ENCODE results near the gene DIAPH2. TPM values are rescaled to one million over a fixed set of nuclear protein-coding genes. Genes with fewer than 3 reads are reported as not detected.

Gene DIAPH2
- total and polyA plus RNA-seq, 2 of the 13 experiments (the other 11 are each of a cell fraction or from before 2014, with no cell fraction given) = 2.1 to 8.5 TPM

- TF ChIP-seq CEBPG (CRISPR knock-in tag; IDR thresholded peaks at IDR 0.05) (peak; percentile 27; the same call in 1 of the 2 replicates), CCAR2 (optimal IDR thresholded peaks at IDR 0.05; ENCODE audit: low read depth, low read length) (no peak), ONECUT2 (CRISPR knock-in tag; IDR thresholded peaks at IDR 0.05) (peak; percentile 65), ASH2L (IDR thresholded peaks at IDR 0.05; ENCODE audit: insufficient read length, low read depth, low read length) (peak; percentile 13), CEBPB (IDR thresholded peaks at IDR 0.05; ENCODE audit: borderline replicate concordance, low read depth, low read length) (0 out of 2 replicates have a peak, but pooled peaks have one; percentile 23), ZFP90 (CRISPR knock-in tag; IDR thresholded peaks at IDR 0.05; ENCODE audit: borderline replicate concordance) (no peak)
Measured at GRCh38 chrX:96685210-96686099, 813 bp downstream of the DIAPH2 start (continued).

GRCh38 chrX:96687776-96688175, 3.1 kb downstream of the DIAPH2 start:
- Histone ChIP-seq H3K9ac (ENCODE audit: insufficient read depth, low read depth, low read length) (no peak overlapping the region), H3K27ac (ENCODE audit: extremely low read length, insufficient read depth, low read length) (no peak overlapping the region), H3K27me3 (ENCODE audit: control insufficient read depth in 1 of 2, insufficient read depth in 2 of 2, low read length in 2 of 2) (no peaks in the 10 kb centered on the region; a peak in 1 of 5 replicates), H3K4me1 (ENCODE audit: insufficient read depth, low read length) (peaks cover 13% of the 10 kb centered on the region; the same call in 1 of the 2 replicates), H2AFZ (ENCODE audit: low read length) (no peak overlapping the region), H3K9me3 (ENCODE audit: low read length) (no peaks in the 10 kb centered on the region), H3K4me3 (replicated peaks in 1 of 3; ENCODE audit: insufficient read depth in 1 of 3, low read depth in 2 of 3, low read length in 3 of 3) (no peak overlapping the region), H3K36me3 (replicated peaks in 1 of 2; ENCODE audit: control insufficient read depth in 1 of 2, insufficient read depth in 2 of 2, low read length in 2 of 2) (no peaks in the 10 kb centered on the region), H4K20me1 (ENCODE audit: insufficient read depth, low read length) (no peaks in the 10 kb centered on the region), H3K79me2 (ENCODE audit: insufficient read depth, low read length) (no peaks in the 10 kb centered on the region), H3K4me2 (ENCODE audit: low read depth, low read length) (no peak overlapping the region)
- no TSS peak for BruUV-seq (replicated peaks)
- in situ Hi-C loops (cut with HindIII; ENCODE audit: extremely low pct_ligation_motif_present, low pct_unique_long_range_greater_than_20kb) = no loop called here
- 94% methylated on average over 2 of the region's 2 CpGs for WGBS (ENCODE audit: low lambda C conversion rate)
- DNase-seq (ENCODE audit: low spot score) = no peak
- no peak for TF ChIP-seq ZNF34 (CRISPR knock-in tag; IDR thresholded peaks at IDR 0.05; ENCODE audit: borderline replicate concordance)
- no peak for TF ChIP-seq RFXAP (CRISPR knock-in tag; IDR thresholded peaks at IDR 0.05; ENCODE audit: borderline replicate concordance)
- no peak for TF ChIP-seq CREB3 (CRISPR knock-in tag; IDR thresholded peaks at IDR 0.05)
- TF ChIP-seq SKI (IDR thresholded peaks at IDR 0.05; ENCODE audit: partially characterized antibody) = no peak
- no peak for TF ChIP-seq ZNF496 (CRISPR knock-in tag; IDR thresholded peaks at IDR 0.05; ENCODE audit: insufficient replicate concordance)
- TF ChIP-seq ZNF260 (CRISPR knock-in tag; IDR thresholded peaks at IDR 0.05; ENCODE audit: borderline replicate concordance, low read depth) = no peak
- no peak for TF ChIP-seq HMG20A (CRISPR knock-in tag; IDR thresholded peaks at IDR 0.05; ENCODE audit: borderline replicate concordance)
- no peak for TF ChIP-seq SP140L (CRISPR knock-in tag; IDR thresholded peaks at IDR 0.05; ENCODE audit: borderline replicate concordance)
- no peak for TF ChIP-seq IKZF1 (IDR thresholded peaks at IDR 0.05)
- TF ChIP-seq ZNF781 (CRISPR knock-in tag; IDR thresholded peaks at IDR 0.05; ENCODE audit: borderline replicate concordance, not compliant biosample characterization) = no peak
- no peak for TF ChIP-seq THAP8 (CRISPR knock-in tag; IDR thresholded peaks at IDR 0.05; ENCODE audit: borderline replicate concordance)
- no peak for TF ChIP-seq ZNF33A (CRISPR knock-in tag; IDR thresholded peaks at IDR 0.05; ENCODE audit: borderline replicate concordance)
- TF ChIP-seq JUN (CRISPR knock-in tag; IDR thresholded peaks at IDR 0.05) = no peak
- intact Hi-C loops (cut with micrococcal nuclease; ENCODE audit: unreplicated experiment) = no loop called here
- ChIA-PET POLR2A (no interaction called here), CTCF (ENCODE audit: low intra/inter-chr PET ratio, low total read pairs) (no interaction called here)
- ATAC-seq = no peak
- FAIRE-seq = no peak

All from HepG2 (cell line).